K562 (cell line): ENCODE measurements around the gene CNPY2. TPM values are rescaled to one million over a fixed set of nuclear protein-coding genes. Genes with fewer than 3 reads are reported as not detected.

Experiments
- FOXK1 ChIP-seq: sonication (generic); formaldehyde crosslinking; IDR thresholded peaks from 2 replicates; pipeline ENCODE4 v1.8.0; 2022; ENCODE audit warnings: missing genetic modification reagents, mild to moderate bottlenecking, borderline replicate concordance
- HDAC2 ChIP-seq: fragments of 450-650 bp; IDR thresholded peaks from 2 replicates; pipeline ENCODE4 v1.6.1; 2016; ENCODE audit warnings: mild to moderate bottlenecking
- HMGXB4 ChIP-seq: sonication (generic); formaldehyde crosslinking; IDR thresholded peaks from 2 replicates; pipeline ENCODE4 v1.8.1; 2023; ENCODE audit warnings: mild to moderate bottlenecking, missing genetic modification reagents
- HNRNPLL ChIP-seq: fragments of 200-400 bp; formaldehyde crosslinking; IDR thresholded peaks from 2 replicates; pipeline ENCODE4 v1.6.1; 2017; ENCODE audit warnings: low read length, low read depth, mild to moderate bottlenecking; ENCODE audit not compliant: poor library complexity, severe bottlenecking
- MTA3 ChIP-seq: fragments of 450-650 bp; formaldehyde crosslinking; IDR thresholded peaks from 2 replicates; pipeline ENCODE4 v1.6.1; 2017; ENCODE audit warnings: mild to moderate bottlenecking, borderline replicate concordance
- NFRKB ChIP-seq: fragments of 450-650 bp; IDR thresholded peaks from 2 replicates; pipeline ENCODE4 v1.6.1; 2016; ENCODE audit warnings: low read depth
- RREB1 ChIP-seq: fragments of 250-450 bp; sonication (Bioruptor Pico); IDR thresholded peaks from 2 replicates; pipeline ENCODE4 v1.4.0; 2020
- SLC30A9 ChIP-seq: fragments of 250-450 bp; sonication (Bioruptor Pico); IDR thresholded peaks from 2 replicates; pipeline ENCODE4 v1.8.0; 2022; ENCODE audit warnings: mild to moderate bottlenecking, moderate library complexity
- TEAD1 ChIP-seq, 2 experiments: fragments of 450-650 bp in 1 of 2; sonication (generic) in 1 of 2; formaldehyde crosslinking; IDR thresholded peaks; 2 replicates each; pipeline versions ENCODE4 v1.4.0 to v1.8.0; 2020 to 2022; ENCODE audit warnings: mild to moderate bottlenecking in 2 of 2, missing genetic modification reagents in 1 of 2
- THRB ChIP-seq: fragments of 450-650 bp; formaldehyde crosslinking; conservative IDR thresholded peaks from 2 replicates; pipeline ENCODE4 v1.4.0; 2022; ENCODE audit warnings: mild to moderate bottlenecking, missing genetic modification characterization
- U2AF1 ChIP-seq: fragments of 200-400 bp; formaldehyde crosslinking; optimal IDR thresholded peaks from 2 replicates; pipeline ENCODE3; 2017; ENCODE audit warnings: mild to moderate bottlenecking, low read depth, low read length, moderate library complexity
- YY1 ChIP-seq, 3 experiments: IDR thresholded peaks; 2 replicates each; pipeline ENCODE4 v1.6.1; 2011; ENCODE audit warnings: low read length in 2 of 3, mild to moderate bottlenecking in 2 of 3, moderate library complexity in 2 of 3, borderline replicate concordance in 1 of 3, control low read depth in 1 of 3, low read depth in 1 of 3; ENCODE audit not compliant: insufficient read depth in 3 of 3, insufficient replicate concordance in 2 of 3, control insufficient read depth in 1 of 3, insufficient read length in 1 of 3; ENCODE audit errors: extremely low read depth in 1 of 3
- ZEB2 ChIP-seq: fragments of 450-650 bp; IDR thresholded peaks from 2 replicates; pipeline ENCODE4 v1.6.1; 2016
- ZNF12 ChIP-seq: sonication (generic); formaldehyde crosslinking; IDR thresholded peaks from 2 replicates; pipeline ENCODE4 v1.4.0; 2020; ENCODE audit warnings: mild to moderate bottlenecking, missing genetic modification reagents
- ZNF212 ChIP-seq: fragments of 450-650 bp; formaldehyde crosslinking; IDR thresholded peaks from 2 replicates; pipeline ENCODE4 v1.4.0; 2020; ENCODE audit warnings: mild to moderate bottlenecking
- ZNF224 ChIP-seq: sonication (generic); formaldehyde crosslinking; IDR thresholded peaks from 2 replicates; pipeline ENCODE4 v1.8.0; 2022; ENCODE audit warnings: mild to moderate bottlenecking, missing genetic modification reagents
- ZNF766 ChIP-seq: fragments of 200-800 bp; sonication (Bioruptor generic); conservative IDR thresholded peaks from 2 replicates; pipeline ENCODE4 v1.6.1; 2016; ENCODE audit warnings: missing genetic modification characterization, missing compliant biosample characterization
- ZNF778 ChIP-seq: fragments of 450-650 bp; formaldehyde crosslinking; IDR thresholded peaks from 2 replicates; pipeline ENCODE4 v1.4.0; 2020; ENCODE audit warnings: mild to moderate bottlenecking, moderate library complexity
- polyA plus RNA-seq, 8 experiments: library from polyadenylated mRNA; depleted of rRNA in 4 of 8; stranded (reverse) in 5 of 8; unstranded in 3 of 8; fragments of >200 nt; fragmentation: Nextera tagmentation in 2 of 8; fragmentation: Illumina TruSeq in 1 of 8; extraction: Ambion mirVana in 2 of 8; extraction: Trizol in 1 of 8; gene quantifications; 2 replicates each; pipeline versions ENCODE4 v1.2.1 to v1.2.3, GENCODE V29; 2011 to 2014; ENCODE audit warnings: inconsistent platforms in 1 of 8, missing spikeins in 1 of 8
- total RNA-seq, 7 experiments: library from RNA; depleted of rRNA in 6 of 7; stranded (reverse); fragments of >200 nt in 6 of 7; fragmentation: Illumina TruSeq in 2 of 7; extraction: Trizol in 2 of 7; gene quantifications; 2 replicates each; pipeline versions ENCODE4 v1.2.1 to v1.2.3, GENCODE V29; 2011 to 2021; ENCODE audit warnings: low replicate concordance in 1 of 7

CNPY2 gene
- total and polyA plus RNA-seq, 9 of the 15 experiments (the other 6 are each of a cell fraction or from before 2014, with no cell fraction given), result 33.8 to 190 (median 138) TPM

GRCh38 chr12:56315622-56316473 lies at the start of gene CNPY2 (continued):
- peak; percentile 93 for TF ChIP-seq ZNF766 (CRISPR knock-in tag)
- no peak for TF ChIP-seq RREB1 (CRISPR knock-in tag)
- TF ChIP-seq FOXK1, result 0 out of 2 replicates have a peak, but pooled peaks have one; percentile 60
- TF ChIP-seq TEAD1 (CRISPR knock-in tag; IDR thresholded peaks at IDR 0.05), result peak in 1 of 2 experiments; percentile 46; a peak in 1 of 4 replicates
- peak; percentile 93 for TF ChIP-seq HNRNPLL
- peak; percentile 42; the same call in 1 of the 2 replicates for TF ChIP-seq ZNF12
- 0 out of 2 replicates have a peak, but pooled peaks have one; percentile 74 for TF ChIP-seq ZNF224
- TF ChIP-seq NFRKB, result 0 out of 2 replicates have a peak, but pooled peaks have one; percentile 40
- peak; percentile 28; the same call in 1 of the 2 replicates for TF ChIP-seq MTA3
- no peak for TF ChIP-seq THRB (CRISPR knock-in tag)
- no peak; the same call in 1 of the 2 replicates for TF ChIP-seq HMGXB4 (CRISPR knock-in tag)
- TF ChIP-seq SLC30A9 (CRISPR knock-in tag), result no peak
- peak; percentile 60; the same call in 1 of the 2 replicates for TF ChIP-seq HDAC2
- peak; percentile 28 to 81 (median 72) for TF ChIP-seq YY1 (IDR thresholded peaks at IDR 0.05; ENCODE audit: borderline replicate concordance in 1 of 3, control insufficient read depth in 1 of 3, extremely low read depth in 1 of 3, insufficient read depth in 3 of 3, insufficient read length in 1 of 3, insufficient replicate concordance in 2 of 3, low read depth in 1 of 3, low read length in 2 of 3)
- no peak for TF ChIP-seq ZNF778 (CRISPR knock-in tag)
- TF ChIP-seq ZEB2, result peak; percentile 95
- no peak for TF ChIP-seq U2AF1
- no peak for TF ChIP-seq ZNF212 (CRISPR knock-in tag)
